K562 (cell line): Measurements from ENCODE around the gene ZNF408. TPM values are rescaled to one million over a fixed set of nuclear protein-coding genes. Genes with fewer than 3 reads are reported as not detected.

ENCODE experiments used
- ATAC-seq: fragments of 200-7000 bp; cut with Tn5 transposase; 3 replicates; pipeline ENCODE4 v1.9.1; 2020; ENCODE audit warnings: moderate library complexity
- BruUV-seq: library from RNA; stranded (reverse); fragments of 400-500 nt; replicated peaks from 2 replicates; lab custom pipeline; 2021; lab: Mats Ljungman, UMichigan
- CTCF ChIA-PET: fragments of 300-600 bp; formaldehyde crosslinking; extraction: SDS; loops from one replicate; lab custom pipeline; 2021; ENCODE audit warnings: low intra/inter-chr PET ratio; lab: Yijun Ruan, JAX
- POLR2A ChIA-PET: fragments of 300-600, 350-650 bp; sonication (Branson Sonifier 250); formaldehyde crosslinking; extraction: SDS; loops from one replicate; lab custom pipeline; 2021; ENCODE audit warnings: antibody characterized with exemption, inconsistent platforms; lab: Yijun Ruan, JAX
- DNase-seq, 4 experiments: peaks; one replicate each; pipeline versions ENCODE4 v3.0.0 to v3.0.0-alpha.2; 2011 to 2018; ENCODE audit warnings: low spot score in 3 of 4, mixed read lengths in 3 of 4; ENCODE audit errors: extremely low read depth in 1 of 4
- FAIRE-seq: peaks from 2 replicates; lab custom pipeline; 2011; peaks lifted over from hg19 to GRCh38; lab: Jason Lieb, UNC
- H2AFZ ChIP-seq: 2 replicates; pipeline ENCODE4 v1.6.0; 2011; ENCODE audit warnings: low read depth, low read length, control low read depth, inconsistent platforms
- H3K27ac ChIP-seq: fragments of 200-600 bp; 3 replicates; pipeline ENCODE4 v1.8.0; 2011; ENCODE audit warnings: low read depth, mild to moderate bottlenecking, control low read depth, inconsistent platforms, low read length, moderate library complexity, mixed read lengths; ENCODE audit errors: extremely low read depth
- H3K27me3 ChIP-seq, 2 experiments: fragments of 300-600 bp in 1 of 2; 2 replicates in 1 of 2; 3 replicates in 1 of 2; pipeline versions ENCODE4 v1.6.0 to v1.8.0; 2011; ENCODE audit warnings: inconsistent platforms in 2 of 2, low read length in 2 of 2, mild to moderate bottlenecking in 1 of 2, mixed read lengths in 1 of 2, moderate library complexity in 1 of 2; ENCODE audit not compliant: control insufficient read depth in 2 of 2, insufficient read depth in 2 of 2
- H3K36me3 ChIP-seq: fragments of 300-600 bp; 3 replicates; pipeline ENCODE4 v1.8.0; 2011; ENCODE audit warnings: mild to moderate bottlenecking, low read length, inconsistent platforms; ENCODE audit not compliant: control insufficient read depth, insufficient read depth
- H3K4me1 ChIP-seq, 2 experiments: fragments of 200-600 bp in 1 of 2; replicated peaks in 1 of 2; 2 replicates in 1 of 2; 3 replicates in 1 of 2; pipeline versions ENCODE4 v1.5.1 to v1.8.0; 2011; ENCODE audit warnings: inconsistent platforms in 2 of 2, low read length in 2 of 2, mild to moderate bottlenecking in 1 of 2, mixed read lengths in 1 of 2, moderate library complexity in 1 of 2; ENCODE audit not compliant: control insufficient read depth in 2 of 2, insufficient read depth in 2 of 2
- H3K4me2 ChIP-seq: 2 replicates; pipeline ENCODE4 v1.6.1; 2011; ENCODE audit warnings: low read length, control low read depth, inconsistent platforms, mixed read lengths; ENCODE audit not compliant: insufficient read depth
- H3K4me3 ChIP-seq: fragments of 200-600 bp; sonication (generic), shearing (Covaris generic); 2 replicates; pipeline ENCODE4 v1.5.1; 2016; ENCODE audit warnings: control low read depth, inconsistent platforms
- H3K79me2 ChIP-seq: fragments of 200-600 bp; 3 replicates; pipeline ENCODE4 v1.8.0; 2011; ENCODE audit warnings: low read length, inconsistent platforms; ENCODE audit not compliant: control insufficient read depth, insufficient read depth
- H3K9ac ChIP-seq, 2 experiments: 2 replicates each; pipeline versions ENCODE4 v1.6.0 to v1.6.1; 2011; ENCODE audit warnings: low read depth in 2 of 2, low read length in 2 of 2, control low read depth in 1 of 2, inconsistent platforms in 1 of 2, mild to moderate bottlenecking in 1 of 2, mixed read lengths in 1 of 2; ENCODE audit not compliant: insufficient read depth in 1 of 2
- H3K9me1 ChIP-seq: one replicate; pipeline ENCODE4 v1.6.0; 2011; ENCODE audit warnings: inconsistent platforms, mild to moderate bottlenecking, low read length, moderate library complexity; ENCODE audit not compliant: control insufficient read depth, insufficient read depth
- H3K9me3 ChIP-seq: replicated peaks from 2 replicates; pipeline ENCODE4 v1.5.1; 2011; ENCODE audit warnings: low read depth, low read length, inconsistent platforms; ENCODE audit not compliant: control insufficient read depth, insufficient read depth
- H4K20me1 ChIP-seq: replicated peaks from 2 replicates; pipeline ENCODE4 v1.6.1; 2011; ENCODE audit warnings: low read length, inconsistent platforms, mixed read lengths; ENCODE audit not compliant: control insufficient read depth, insufficient read depth
- BRD9 ChIP-seq: fragments of 450-650 bp; IDR thresholded peaks from 2 replicates; pipeline ENCODE4 v1.6.1; 2018; ENCODE audit warnings: low read depth; ENCODE audit not compliant: partially characterized antibody
- ZNF518B ChIP-seq: fragments of 250-450 bp; sonication (Bioruptor Pico); IDR thresholded peaks from 2 replicates; pipeline ENCODE4 v1.5.0; 2021; ENCODE audit warnings: mild to moderate bottlenecking, moderate library complexity
- ZNF592 ChIP-seq: fragments of 450-650 bp; IDR thresholded peaks from 2 replicates; pipeline ENCODE4 v1.6.1; 2017; ENCODE audit warnings: antibody characterized with exemption, mild to moderate bottlenecking
- ZNF639 ChIP-seq, 2 experiments: fragments of 200-800 bp in 1 of 2; sonication (Bioruptor generic) in 1 of 2; sonication (generic) in 1 of 2; formaldehyde crosslinking in 1 of 2; IDR thresholded peaks in 1 of 2; conservative IDR thresholded peaks in 1 of 2; 2 replicates each; pipeline versions ENCODE4 v1.5.0 to v1.6.1; 2016 to 2020; ENCODE audit warnings: missing compliant biosample characterization in 1 of 2, missing genetic modification characterization in 1 of 2, missing genetic modification reagents in 1 of 2
- ZNF644 ChIP-seq: fragments of 200-800 bp; sonication (Bioruptor generic); IDR thresholded peaks from 2 replicates; pipeline ENCODE4 v1.6.1; 2016; ENCODE audit warnings: low read depth, missing genetic modification characterization, missing compliant biosample characterization
- ZNF707 ChIP-seq: fragments of 250-450 bp; sonication (Bioruptor Pico); conservative IDR thresholded peaks from 2 replicates; pipeline ENCODE4 v1.8.0; 2022; ENCODE audit warnings: inconsistent platforms, mild to moderate bottlenecking, moderate library complexity
- WGBS: fragments of 100-300 bp; shearing (Covaris generic); methylation state at CpG from one replicate; pipeline ENCODE4 v1.1.6; 2016; ENCODE audit warnings: low coverage, mixed read lengths; ENCODE audit not compliant: insufficient coverage; ENCODE audit errors: missing lambda C conversion rate; 5-methylcytosine and 5-hydroxymethylcytosine counted together
- in situ Hi-C: fragments of 300-500 bp; cut with MboI; formaldehyde crosslinking; loops from 4 replicates; pipeline ENCODE4 v1.15.0; 2018; ENCODE audit warnings: inconsistent platforms, mixed read lengths
- intact Hi-C: fragments of 100-400 bp; cut with micrococcal nuclease; formaldehyde crosslinking; loops from 2 replicates; pipeline ENCODE4 v1.14.2; 2022
- polyA plus RNA-seq, 8 experiments: library from polyadenylated mRNA; depleted of rRNA in 4 of 8; stranded (reverse) in 5 of 8; unstranded in 3 of 8; fragments of >200 nt; fragmentation: Nextera tagmentation in 2 of 8; fragmentation: Illumina TruSeq in 1 of 8; extraction: Ambion mirVana in 2 of 8; extraction: Trizol in 1 of 8; gene quantifications; 2 replicates each; pipeline versions ENCODE4 v1.2.1 to v1.2.3, GENCODE V29; 2011 to 2014; ENCODE audit warnings: inconsistent platforms in 1 of 8, missing spikeins in 1 of 8
- total RNA-seq, 7 experiments: library from RNA; depleted of rRNA in 6 of 7; stranded (reverse); fragments of >200 nt in 6 of 7; fragmentation: Illumina TruSeq in 2 of 7; extraction: Trizol in 2 of 7; gene quantifications; 2 replicates each; pipeline versions ENCODE4 v1.2.1 to v1.2.3, GENCODE V29; 2011 to 2021; ENCODE audit warnings: low replicate concordance in 1 of 7

The ZNF408 gene
- total and polyA plus RNA-seq, 9 of the 15 experiments (the other 6 are each of a cell fraction or from before 2014, with no cell fraction given), result 0.15 to 18.4 (median 7.4) TPM

GRCh38 chr11:46667043-46667481, 33.8 kb upstream of the ZNF408 start (continued):
- no peak for TF ChIP-seq ZNF639 (CRISPR knock-in tag; conservative IDR thresholded peaks at IDR 0.05 in 1 of 2, IDR thresholded peaks at IDR 0.05 in 1 of 2)
- no peak for TF ChIP-seq ZNF707 (CRISPR knock-in tag)
- TF ChIP-seq, all 486 proteins: peak for 0

- no peak for FAIRE-seq
- peaks cover 7% of the 10 kb centered on the region for H3K9me1 ChIP-seq
- BruUV-seq, result no TSS peak
- ATAC-seq, result no peak
- 88% methylated on average over 12 of the region's 12 CpGs for WGBS
- H3K9ac ChIP-seq, result no peak overlapping the region; a peak in 1 of 4 replicates
- no peak overlapping the region for H3K4me3 ChIP-seq
- no peak overlapping the region for H2AFZ ChIP-seq
- H3K27me3 ChIP-seq, result no peaks in the 10 kb centered on the region
- CTCF ChIA-PET, result no interaction called here
- peaks cover 80% of the 10 kb centered on the region for H3K36me3 ChIP-seq
- H3K79me2 ChIP-seq, result no peaks in the 10 kb centered on the region
- in situ Hi-C loops, result no loop called here
- no peak for DNase-seq
- H3K4me2 ChIP-seq, result no peak overlapping the region
- no peaks in the 10 kb centered on the region for H4K20me1 ChIP-seq
- peaks cover 6 to 13% of the 10 kb centered on the region in 2 experiments; a peak in 3 of 5 replicates for H3K4me1 ChIP-seq
- no peaks in the 10 kb centered on the region for H3K9me3 ChIP-seq
- intact Hi-C loops, result no loop called here
- POLR2A ChIA-PET, result interaction anchor here (0.9 to 1.4 kb wide), 3 partner anchors 13 to 35 kb away, joined by 3 read pairs; no protein-coding TSS in a partner anchor
- H3K27ac ChIP-seq, result no peak overlapping the region
- no peak for TF ChIP-seq ZNF644 (tag)
- no peak for TF ChIP-seq BRD9
- no peak for TF ChIP-seq ZNF518B
- TF ChIP-seq ZNF592, result no peak
Measured at GRCh38 chr11:46668480-46669085, 32.2 kb upstream of the ZNF408 start.
